ENCODE measurements around the gene JADE2.
A peak's percentile ranks its signal among the peaks of the same experiment; 100 is the strongest.

JADE2 gene

GRCh38 chr5:134534726-134535110 lies 9.2 kb downstream of the JADE2 start:
- no peak overlapping the region for H3K4me3 Mint-ChIP-seq
- no peaks in the 10 kb centered on the region for H3K27me3 Mint-ChIP-seq
- ATAC-seq, result no peak
- peaks cover 42% of the 10 kb centered on the region for H3K36me3 Mint-ChIP-seq
- H3K9me3 Mint-ChIP-seq, result no peaks in the 10 kb centered on the region
- H3K27ac Mint-ChIP-seq, result peak overlapping the region; percentile 76
- H3K4me1 Mint-ChIP-seq, result peaks cover 94% of the 10 kb centered on the region

GRCh38 chr5:134536876-134537275 lies 11.4 kb downstream of the JADE2 start:
- H3K9me3 Mint-ChIP-seq, result no peaks in the 10 kb centered on the region
- H3K4me1 Mint-ChIP-seq, result peaks cover 94% of the 10 kb centered on the region
- no peaks in the 10 kb centered on the region for H3K27me3 Mint-ChIP-seq
- peak overlapping the region; percentile 76 for H3K27ac Mint-ChIP-seq
- H3K36me3 Mint-ChIP-seq, result peaks cover 44% of the 10 kb centered on the region
- no peak overlapping the region for H3K4me3 Mint-ChIP-seq
- no peak for ATAC-seq

- Mint-ChIP-seq H3K9me3 (no peaks in the 10 kb centered on the region), H3K27me3 (no peaks in the 10 kb centered on the region), H3K27ac (peak overlapping the region; percentile 76), H3K4me3 (no peak overlapping the region), H3K36me3 (peaks cover 40% of the 10 kb centered on the region), H3K4me1 (peaks cover 92% of the 10 kb centered on the region)
- no peak for ATAC-seq
These were observed 11.8 kb downstream of the JADE2 start for GRCh38 chr5:134537297-134537696.

DNA sequence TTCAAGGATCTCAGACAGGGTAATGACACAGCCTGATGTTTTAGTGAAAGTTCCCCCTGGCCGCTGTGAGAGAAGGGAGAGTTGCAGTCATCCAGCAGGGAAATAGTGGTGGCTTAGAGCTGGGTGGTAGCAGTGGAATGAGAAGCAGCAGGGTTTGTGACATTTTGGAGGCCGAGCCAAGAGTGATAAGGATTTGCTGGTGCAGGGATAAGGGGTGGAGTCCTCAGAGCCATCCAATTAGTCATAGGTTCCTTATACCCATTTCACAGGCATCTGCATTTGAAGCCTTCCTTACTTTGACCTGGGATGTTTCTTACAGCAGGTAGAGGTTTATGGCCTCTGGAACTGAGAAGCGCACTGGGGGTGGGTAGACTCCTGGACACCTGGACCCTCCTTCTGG lies 12.8 kb downstream of the JADE2 start:
- no peaks in the 10 kb centered on the region for H3K27me3 Mint-ChIP-seq
- no peaks in the 10 kb centered on the region for H3K9me3 Mint-ChIP-seq
- peaks cover 84% of the 10 kb centered on the region for H3K4me1 Mint-ChIP-seq
- peak overlapping the region; percentile 76 for H3K27ac Mint-ChIP-seq
- no peak overlapping the region for H3K4me3 Mint-ChIP-seq
- ATAC-seq, result no peak
- H3K36me3 Mint-ChIP-seq, result peaks cover 39% of the 10 kb centered on the region

DNA sequence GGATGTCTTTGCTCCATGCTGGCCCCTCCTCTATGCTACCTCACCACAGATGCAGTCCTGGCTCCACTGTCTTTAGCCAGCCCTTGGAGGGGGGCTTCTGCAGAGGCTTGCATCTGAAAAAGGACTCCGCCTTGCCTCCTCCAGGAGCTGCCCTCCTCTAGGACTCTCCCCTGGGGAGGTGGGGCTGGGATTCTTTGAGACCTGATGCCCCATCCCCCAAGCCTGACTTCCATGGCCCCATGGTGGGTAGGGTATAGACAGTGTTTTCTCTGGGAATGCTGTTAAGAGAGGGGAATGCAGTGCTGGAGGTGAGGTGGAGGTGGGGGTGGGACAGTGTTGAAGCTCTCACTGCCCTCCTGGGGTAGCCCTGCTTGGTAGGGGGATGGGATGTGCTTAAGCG lies 14.3 kb downstream of the JADE2 start:
- Mint-ChIP-seq H3K4me3 (no peak overlapping the region), H3K36me3 (peaks cover 39% of the 10 kb centered on the region), H3K9me3 (no peaks in the 10 kb centered on the region), H3K27me3 (no peaks in the 10 kb centered on the region), H3K4me1 (peaks cover 84% of the 10 kb centered on the region), H3K27ac (peak overlapping the region; percentile 87)
- no peak for ATAC-seq

- peaks cover 84% of the 10 kb centered on the region for H3K4me1 Mint-ChIP-seq
- H3K27ac Mint-ChIP-seq, result peak overlapping the region; percentile 87
- ATAC-seq, result peak; percentile 82
- H3K4me3 Mint-ChIP-seq, result peak overlapping the region; percentile 45
- H3K27me3 Mint-ChIP-seq, result no peaks in the 10 kb centered on the region
- H3K9me3 Mint-ChIP-seq, result no peaks in the 10 kb centered on the region
- H3K36me3 Mint-ChIP-seq, result peaks cover 42% of the 10 kb centered on the region
These were observed 15.6 kb downstream of the JADE2 start for GRCh38 chr5:134540747-134541733.

- Mint-ChIP-seq H3K4me1 (peaks cover 80% of the 10 kb centered on the region), H3K36me3 (peaks cover 33% of the 10 kb centered on the region), H3K4me3 (no peak overlapping the region), H3K27me3 (no peaks in the 10 kb centered on the region), H3K27ac (peak overlapping the region; percentile 87), H3K9me3 (no peaks in the 10 kb centered on the region)
- ATAC-seq, result peak; percentile 1
These were observed 16.4 kb downstream of the JADE2 start for GRCh38 chr5:134541736-134542376.

DNA sequence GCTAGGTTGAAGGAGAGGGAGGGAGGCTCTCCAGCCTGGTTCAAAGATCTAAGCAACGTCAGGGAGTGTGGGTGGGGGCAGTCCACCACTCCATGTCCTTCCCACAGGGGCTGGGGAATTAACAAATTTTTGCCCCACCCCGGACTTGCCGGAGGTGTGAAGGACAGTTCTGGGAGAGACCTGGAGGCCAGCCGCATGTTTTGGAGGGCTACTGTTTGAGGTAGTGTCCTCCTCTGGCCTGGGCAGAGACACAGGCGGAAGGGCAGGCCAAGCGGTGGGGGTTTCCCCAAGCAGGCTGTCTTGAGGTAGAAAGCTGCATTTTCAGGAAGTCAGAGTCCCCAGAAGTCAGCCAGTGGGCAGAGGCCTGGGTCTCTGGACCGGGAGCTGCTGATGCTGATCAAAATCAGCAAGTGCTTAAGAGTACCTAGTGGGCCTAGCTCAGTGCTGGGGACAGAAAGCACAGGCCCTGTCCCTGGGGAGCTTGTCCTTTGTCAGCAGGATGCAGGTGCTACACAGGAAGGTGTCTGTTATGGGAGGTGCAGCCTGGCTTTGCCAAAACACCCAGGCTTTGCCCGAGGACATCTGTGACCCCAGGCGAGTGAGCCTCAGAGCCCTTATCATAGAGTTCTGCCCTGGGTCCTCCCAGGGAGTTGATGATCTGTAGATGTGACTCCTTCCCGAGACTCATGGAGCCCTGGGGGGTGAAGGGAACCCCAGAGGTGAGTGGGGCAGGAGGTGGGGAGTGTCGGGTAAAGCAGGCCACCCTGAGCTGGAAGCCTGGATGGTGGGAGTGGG lies 18.5 kb downstream of the JADE2 start:
- Mint-ChIP-seq H3K36me3 (peaks cover 37% of the 10 kb centered on the region), H3K4me3 (peak overlapping the region; percentile 91), H3K27ac (peak overlapping the region; percentile 89), H3K4me1 (peaks cover 84% of the 10 kb centered on the region), H3K9me3 (no peaks in the 10 kb centered on the region), H3K27me3 (no peaks in the 10 kb centered on the region)
- peak; percentile 85 for ATAC-seq

GRCh38 chr5:134545070-134545868 lies 19.8 kb downstream of the JADE2 start:
- H3K36me3 Mint-ChIP-seq, result peaks cover 29% of the 10 kb centered on the region
- H3K4me3 Mint-ChIP-seq, result peak overlapping the region; percentile 91
- no peak for ATAC-seq
- H3K27ac Mint-ChIP-seq, result peak overlapping the region; percentile 89
- H3K4me1 Mint-ChIP-seq, result peaks cover 87% of the 10 kb centered on the region
- H3K27me3 Mint-ChIP-seq, result no peaks in the 10 kb centered on the region
- no peaks in the 10 kb centered on the region for H3K9me3 Mint-ChIP-seq

- Mint-ChIP-seq H3K36me3 (peaks cover 43% of the 10 kb centered on the region), H3K27ac (peak overlapping the region; percentile 89), H3K27me3 (no peaks in the 10 kb centered on the region), H3K9me3 (no peaks in the 10 kb centered on the region), H3K4me1 (peaks cover 86% of the 10 kb centered on the region), H3K4me3 (peak overlapping the region; percentile 29)
- ATAC-seq, result no peak
These were observed 21.6 kb downstream of the JADE2 start for GRCh38 chr5:134547066-134547465.

DNA sequence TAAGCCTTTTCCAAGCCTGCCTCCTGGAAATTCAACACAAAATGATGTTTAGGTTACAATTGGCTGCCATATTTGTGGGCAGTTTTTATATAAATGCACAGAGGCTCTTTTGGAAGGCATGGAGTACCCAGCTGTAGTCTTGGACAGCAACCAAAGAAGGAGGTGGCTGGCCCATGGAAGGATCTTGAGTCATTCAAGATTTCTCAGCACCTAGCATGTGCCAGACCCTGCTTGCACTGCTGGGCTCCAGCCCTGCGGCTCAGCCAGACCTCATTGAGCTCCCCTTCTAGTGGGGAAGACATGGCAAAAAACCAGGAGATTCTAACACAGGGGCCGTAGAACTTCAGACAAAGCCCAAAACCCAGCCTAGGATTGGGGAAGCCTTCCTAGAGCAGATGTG lies 22.1 kb downstream of the JADE2 start:
- peak overlapping the region; percentile 67 for H3K4me3 Mint-ChIP-seq
- H3K27ac Mint-ChIP-seq, result peak overlapping the region; percentile 89
- no peaks in the 10 kb centered on the region for H3K9me3 Mint-ChIP-seq
- H3K27me3 Mint-ChIP-seq, result no peaks in the 10 kb centered on the region
- peaks cover 90% of the 10 kb centered on the region for H3K4me1 Mint-ChIP-seq
- H3K36me3 Mint-ChIP-seq, result peaks cover 48% of the 10 kb centered on the region
- ATAC-seq, result no peak

GRCh38 chr5:134547999-134548658 lies 22.7 kb downstream of the JADE2 start:
- peaks cover 54% of the 10 kb centered on the region for H3K36me3 Mint-ChIP-seq
- H3K27ac Mint-ChIP-seq, result peak overlapping the region; percentile 89
- peaks cover 95% of the 10 kb centered on the region for H3K4me1 Mint-ChIP-seq
- peak overlapping the region; percentile 67 for H3K4me3 Mint-ChIP-seq
- no peaks in the 10 kb centered on the region for H3K9me3 Mint-ChIP-seq
- ATAC-seq, result no peak
- H3K27me3 Mint-ChIP-seq, result no peaks in the 10 kb centered on the region

- ATAC-seq, result peak; percentile 71
These were observed 24.2 kb downstream of the JADE2 start for GRCh38 chr5:134549714-134550113.

More at GRCh38 chr5:134549714-134550113, 24.2 kb downstream of the JADE2 start:
- peak overlapping the region; percentile 89 for H3K27ac Mint-ChIP-seq
- H3K9me3 Mint-ChIP-seq, result no peaks in the 10 kb centered on the region
- H3K4me3 Mint-ChIP-seq, result peak overlapping the region; percentile 31
- H3K36me3 Mint-ChIP-seq, result peaks cover 67% of the 10 kb centered on the region
- no peaks in the 10 kb centered on the region for H3K27me3 Mint-ChIP-seq
- peaks cover 96% of the 10 kb centered on the region for H3K4me1 Mint-ChIP-seq
